A549 (cell line): Measurements from ENCODE around the gene C2CD4C. TPM values are rescaled to one million over a fixed set of nuclear protein-coding genes. Genes with fewer than 3 reads are reported as not detected.
"Not testable (repeated sequence)": the region's sequence is repeated elsewhere in the genome, so short reads cannot be mapped to it uniquely, and the experiment has no call there.

Experiments
- ATAC-seq, 2 experiments: fragments of 200-7000 bp in 1 of 2; fragments of >200 bp in 1 of 2; cut with Nextera tagmentation in 1 of 2; cut with Tn5 transposase in 1 of 2; 3 replicates each; pipeline versions ENCODE4 v1.8.0 to v1.9.1; 2018 to 2020; ENCODE audit warnings: mild to moderate bottlenecking in 1 of 2, moderate library complexity in 1 of 2
- CTCF ChIA-PET: fragments of 300-600 bp; sonication (Branson Sonifier 250); formaldehyde crosslinking; extraction: SDS; loops from one replicate; lab custom pipeline; 2021; ENCODE audit warnings: antibody characterized with exemption, inconsistent platforms; lab: Yijun Ruan, JAX
- POLR2A ChIA-PET: fragments of 350-600 bp; formaldehyde crosslinking; extraction: SDS; loops from one replicate; lab custom pipeline; 2021; ENCODE audit warnings: antibody characterized with exemption, inconsistent platforms; lab: Yijun Ruan, JAX
- DNase-seq, 2 experiments: peaks; one replicate each; pipeline versions ENCODE4 v3.0.0 to v3.0.0-alpha.2; 2011 to 2016; ENCODE audit warnings: low read depth in 1 of 2, low spot score in 1 of 2
- FAIRE-seq: peaks from 2 replicates; lab custom pipeline; 2011; peaks lifted over from hg19 to GRCh38; lab: Jason Lieb, UNC
- H3K27ac ChIP-seq, 2 experiments: fragments of >200 bp; sonication (Bioruptor Twin); formaldehyde crosslinking; 3 replicates each; pipeline ENCODE4 v1.5.1; 2016 to 2017
- H3K4me1 ChIP-seq: fragments of >200 bp; sonication (Bioruptor Twin); formaldehyde crosslinking; 3 replicates; pipeline ENCODE4 v1.6.1; 2016
- H3K4me2 ChIP-seq: fragments of >200 bp; sonication (Bioruptor Twin); formaldehyde crosslinking; 3 replicates; pipeline ENCODE4 v1.6.1; 2016
- H3K4me3 ChIP-seq: fragments of >200 bp; sonication (Bioruptor Twin); formaldehyde crosslinking; 3 replicates; pipeline ENCODE4 v1.5.1; 2016
- H3K9me3 ChIP-seq: fragments of >200 bp; sonication (Bioruptor Twin); formaldehyde crosslinking; 3 replicates; pipeline ENCODE4 v1.6.1; 2016
- BHLHE40 ChIP-seq: IDR thresholded peaks from 2 replicates; pipeline ENCODE4 v1.6.1; 2012; ENCODE audit warnings: low read depth, low read length, inconsistent platforms
- EHF ChIP-seq: fragments of 250-450 bp; sonication (Bioruptor Pico); IDR thresholded peaks from 2 replicates; pipeline ENCODE4 v1.5.0; 2020; ENCODE audit warnings: mild to moderate bottlenecking
- EHMT2 ChIP-seq: fragments of 200-600 bp; sonication (generic); IDR thresholded peaks from 2 replicates; pipeline ENCODE4 v1.6.1; 2016; ENCODE audit warnings: antibody characterized with exemption, low read depth, mild to moderate bottlenecking, moderate library complexity
- FOSB ChIP-seq: fragments of 250-450 bp; sonication (Bioruptor Pico); IDR thresholded peaks from 2 replicates; pipeline ENCODE4 v1.5.0; 2020; ENCODE audit warnings: mild to moderate bottlenecking, moderate library complexity
- FOSL2 ChIP-seq, 2 experiments: fragments of 450-650 bp in 1 of 2; fragments of >200 bp in 1 of 2; sonication (Bioruptor Twin) in 1 of 2; formaldehyde crosslinking; IDR thresholded peaks; 2 replicates each; pipeline versions ENCODE4 v1.5.0 to v1.6.1; 2016 to 2020; ENCODE audit warnings: mild to moderate bottlenecking in 1 of 2, moderate library complexity in 1 of 2
- FOXS1 ChIP-seq: fragments of 250-450 bp; sonication (Bioruptor Pico); IDR thresholded peaks from 2 replicates; pipeline ENCODE4 v1.5.0; 2020; ENCODE audit warnings: mild to moderate bottlenecking, moderate library complexity
- HOXB5 ChIP-seq: fragments of 250-450 bp; sonication (Bioruptor Pico); IDR thresholded peaks from 2 replicates; pipeline ENCODE4 v1.5.0; 2020; ENCODE audit warnings: mild to moderate bottlenecking, moderate library complexity
- PHF8 ChIP-seq: fragments of 200-600 bp; sonication (generic); IDR thresholded peaks from 2 replicates; pipeline ENCODE4 v1.6.1; 2016; ENCODE audit warnings: low read depth, mild to moderate bottlenecking, antibody characterized with exemption, moderate library complexity, borderline replicate concordance
- RAD21 ChIP-seq, 2 experiments: fragments of >200 bp in 1 of 2; sonication (Bioruptor Twin) in 1 of 2; formaldehyde crosslinking in 1 of 2; IDR thresholded peaks in 1 of 2; conservative IDR thresholded peaks in 1 of 2; 2 replicates in 1 of 2; 3 replicates in 1 of 2; pipeline ENCODE4 v1.6.1; 2012 to 2018; ENCODE audit warnings: inconsistent platforms in 1 of 2
- RNF2 ChIP-seq: fragments of 200-600 bp; sonication (generic); IDR thresholded peaks from 2 replicates; pipeline ENCODE4 v1.6.1; 2016; ENCODE audit warnings: low read depth, mild to moderate bottlenecking, antibody characterized with exemption, moderate library complexity, borderline replicate concordance
- SREBF2 ChIP-seq: fragments of 450-650 bp; IDR thresholded peaks from 2 replicates; pipeline ENCODE4 v1.6.1; 2014; ENCODE audit warnings: mild to moderate bottlenecking, moderate library complexity
- ZFP36 ChIP-seq: fragments of 450-650 bp; IDR thresholded peaks from 2 replicates; pipeline ENCODE4 v1.6.1; 2014; ENCODE audit warnings: borderline replicate concordance; ENCODE audit not compliant: partially characterized antibody
- WGBS: methylation state at CpG from one replicate; pipeline ENCODE4 v1.1.6; 2017; ENCODE audit errors: missing lambda C conversion rate; 5-methylcytosine and 5-hydroxymethylcytosine counted together
- polyA plus RNA-seq, 4 experiments: library from polyadenylated mRNA; depleted of rRNA in 3 of 4; stranded (reverse); fragments of >200 nt; fragmentation: RNase III in 1 of 4; extraction: RNeasy Plus Mini Kit Qiagen cat#74134 plus additional on column Dnase treatment in 1 of 4; gene quantifications; 2 replicates in 3 of 4; 3 replicates in 1 of 4; pipeline ENCODE4 v1.2.3, GENCODE V29; 2011 to 2017
- TF ChIP-seq, protein P1 (sequence below): fragments of >200 bp; sonication (Bioruptor Twin); formaldehyde crosslinking; IDR thresholded peaks from 2 replicates; pipeline ENCODE4 v1.6.1; 2016
- TF ChIP-seq, protein P2 (sequence below): fragments of 150-350 bp; IDR thresholded peaks from 2 replicates; pipeline ENCODE4 v1.6.1; 2014; ENCODE audit warnings: low read depth, mild to moderate bottlenecking, low read length
- TF ChIP-seq, protein P3 (sequence below): fragments of 250-450 bp; sonication (Bioruptor Pico); IDR thresholded peaks from 2 replicates; pipeline ENCODE4 v1.5.0; 2020; ENCODE audit warnings: low read depth, mild to moderate bottlenecking, moderate library complexity

The C2CD4C gene
- polyA plus RNA-seq, 2 of the 4 experiments (the other 2 are of a cell fraction): 0.21 to 0.71 TPM

DNA sequence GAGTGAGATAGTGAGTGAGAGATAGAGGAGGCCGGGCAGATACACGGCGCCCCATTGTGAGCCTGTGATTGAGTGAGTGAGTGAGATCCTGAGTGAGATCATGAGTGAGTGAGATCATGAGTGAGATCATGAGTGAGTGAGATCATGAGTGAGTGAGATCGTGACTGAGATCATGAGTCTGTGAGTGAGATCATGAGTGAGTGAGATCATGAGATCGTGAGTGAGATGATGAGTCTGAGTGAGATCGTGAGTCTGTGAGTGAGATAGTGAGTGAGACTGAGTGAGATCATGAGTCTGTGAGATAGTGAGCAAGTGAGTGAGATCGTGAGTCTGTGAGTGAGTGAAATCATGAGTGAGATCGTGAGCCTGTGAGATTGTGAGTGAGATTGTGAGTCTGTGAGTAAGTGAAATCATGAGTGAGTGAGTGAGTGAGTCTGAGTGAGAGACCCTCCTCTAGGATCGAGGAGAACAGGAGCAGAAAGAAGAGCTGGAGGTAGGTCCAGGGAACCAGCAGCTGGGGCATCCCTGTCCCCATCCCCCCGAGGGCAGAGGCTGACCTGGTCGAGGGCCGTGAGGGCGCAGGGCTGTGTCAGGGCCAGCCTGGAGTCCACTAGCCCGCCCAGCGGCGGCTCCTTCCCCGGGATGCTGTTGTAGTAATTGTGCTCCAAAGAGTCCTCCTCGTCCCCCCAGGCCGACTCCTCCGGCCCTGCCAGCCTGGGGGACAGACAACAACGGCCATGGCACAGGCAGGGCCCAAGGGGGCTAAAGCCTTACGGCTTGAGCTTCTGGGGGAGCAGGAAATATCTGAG, 25.4 kb upstream of the C2CD4C start:
- Histone ChIP-seq H3K4me1 (no peaks in the 10 kb centered on the region), H3K4me3 (no peak overlapping the region), H3K4me2 (no peak overlapping the region), H3K9me3 (0 out of 3 replicates have a peak, but pooled peaks cover 3% of the 10 kb centered on the region), H3K27ac (no peak overlapping the region)
- WGBS: 63% methylated on average over 18 of the region's 22 CpGs
- ChIA-PET CTCF (no interaction called here), POLR2A (no interaction called here)
- TF ChIP-seq HOXB5: no peak
- no peak for TF ChIP-seq ZFP36
- TF ChIP-seq FOXS1 (CRISPR knock-in tag): no peak
- TF ChIP-seq SREBF2: no peak
- no peak for TF ChIP-seq RAD21 (conservative IDR thresholded peaks at IDR 0.05 in 1 of 2, IDR thresholded peaks at IDR 0.05 in 1 of 2)
- TF ChIP-seq FOSB (CRISPR knock-in tag): no peak
- no peak for TF ChIP-seq EHF (CRISPR knock-in tag)
- ATAC-seq (no peak), FAIRE-seq (peak; percentile 28), DNase-seq (no peak)

DNA sequence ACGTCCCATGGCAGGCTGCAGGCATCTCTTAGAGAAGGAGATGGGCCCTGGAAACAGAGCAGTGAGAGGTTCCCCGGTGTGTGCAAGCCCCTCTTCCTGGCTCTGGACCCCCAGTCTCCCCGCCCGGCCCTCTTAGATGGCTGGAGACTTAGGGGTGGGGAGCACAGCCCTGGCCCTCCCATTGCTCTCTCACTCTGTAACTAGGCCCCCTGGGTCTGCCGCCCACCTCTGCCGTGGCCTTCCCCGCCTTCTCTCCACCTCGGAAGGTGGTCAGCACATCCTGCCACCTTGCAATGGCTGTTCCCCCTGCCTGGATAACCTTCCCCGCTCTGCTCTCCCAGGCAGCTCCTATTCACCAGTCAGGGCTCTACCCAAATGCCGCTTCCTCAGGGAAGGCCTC, 21.8 kb upstream of the C2CD4C start:
- ATAC-seq: no peak
- 61% methylated on average over 5 of the region's 10 CpGs for WGBS
- TF ChIP-seq FOSL2 (IDR thresholded peaks at IDR 0.05) (no peak), FOSL2 (CRISPR knock-in tag; IDR thresholded peaks at IDR 0.05) (no peak), BHLHE40 (no peak), RNF2 (no peak), EHMT2 (no peak)
- TF ChIP-seq, protein P1, sequence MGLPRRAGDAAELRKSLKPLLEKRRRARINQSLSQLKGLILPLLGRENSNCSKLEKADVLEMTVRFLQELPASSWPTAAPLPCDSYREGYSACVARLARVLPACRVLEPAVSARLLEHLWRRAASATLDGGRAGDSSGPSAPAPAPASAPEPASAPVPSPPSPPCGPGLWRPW: no peak
- TF ChIP-seq, protein P2, sequence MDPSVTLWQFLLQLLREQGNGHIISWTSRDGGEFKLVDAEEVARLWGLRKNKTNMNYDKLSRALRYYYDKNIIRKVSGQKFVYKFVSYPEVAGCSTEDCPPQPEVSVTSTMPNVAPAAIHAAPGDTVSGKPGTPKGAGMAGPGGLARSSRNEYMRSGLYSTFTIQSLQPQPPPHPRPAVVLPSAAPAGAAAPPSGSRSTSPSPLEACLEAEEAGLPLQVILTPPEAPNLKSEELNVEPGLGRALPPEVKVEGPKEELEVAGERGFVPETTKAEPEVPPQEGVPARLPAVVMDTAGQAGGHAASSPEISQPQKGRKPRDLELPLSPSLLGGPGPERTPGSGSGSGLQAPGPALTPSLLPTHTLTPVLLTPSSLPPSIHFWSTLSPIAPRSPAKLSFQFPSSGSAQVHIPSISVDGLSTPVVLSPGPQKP: no peak
- TF ChIP-seq, protein P3, sequence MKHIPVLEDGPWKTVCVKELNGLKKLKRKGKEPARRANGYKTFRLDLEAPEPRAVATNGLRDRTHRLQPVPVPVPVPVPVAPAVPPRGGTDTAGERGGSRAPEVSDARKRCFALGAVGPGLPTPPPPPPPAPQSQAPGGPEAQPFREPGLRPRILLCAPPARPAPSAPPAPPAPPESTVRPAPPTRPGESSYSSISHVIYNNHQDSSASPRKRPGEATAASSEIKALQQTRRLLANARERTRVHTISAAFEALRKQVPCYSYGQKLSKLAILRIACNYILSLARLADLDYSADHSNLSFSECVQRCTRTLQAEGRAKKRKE: no peak

DNA sequence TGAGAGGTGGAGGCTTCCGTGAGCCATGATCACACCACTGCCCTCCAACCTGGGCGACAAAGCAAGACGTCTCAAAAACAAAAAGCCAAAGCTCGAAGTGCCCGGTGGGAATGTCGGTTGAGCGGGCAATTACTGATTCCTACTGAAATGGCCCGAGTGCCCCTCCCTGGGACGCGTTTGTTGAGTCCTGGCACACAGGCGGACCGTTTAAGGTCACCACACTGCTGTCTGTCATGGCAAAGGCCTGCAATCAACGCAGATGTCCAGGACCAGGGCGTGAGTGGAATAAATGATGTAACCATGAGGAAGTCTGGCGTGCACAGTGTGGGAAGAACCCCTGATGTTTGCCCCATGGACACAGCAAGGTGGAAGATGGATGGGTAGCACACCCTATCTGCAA, 19.2 kb upstream of the C2CD4C start:
- no peak for TF ChIP-seq FOXS1 (CRISPR knock-in tag)
- TF ChIP-seq EHF (CRISPR knock-in tag): no peak
- TF ChIP-seq PHF8: no peak
- POLR2A ChIA-PET: no interaction called here
- CTCF ChIA-PET: no interaction called here
- no peak for FAIRE-seq
- H3K4me3 ChIP-seq: no peak overlapping the region
- WGBS: 72% methylated on average over 15 of the region's 15 CpGs
- H3K4me1 ChIP-seq: no peaks in the 10 kb centered on the region
- no peak for DNase-seq
- H3K4me2 ChIP-seq: no peak overlapping the region
- no peak for ATAC-seq
- no peak overlapping the region for H3K27ac ChIP-seq
- H3K9me3 ChIP-seq: no peaks in the 10 kb centered on the region

More for the DNA sequence above, 21.8 kb upstream of the C2CD4C start:
- Histone ChIP-seq H3K4me3 (no peak overlapping the region), H3K4me2 (no peak overlapping the region), H3K4me1 (no peaks in the 10 kb centered on the region), H3K27ac (no peak overlapping the region), H3K9me3 (0 out of 3 replicates have a peak, but pooled peaks cover 3% of the 10 kb centered on the region)
- DNase-seq (no peak), FAIRE-seq (no peak)
- CTCF ChIA-PET: no interaction called here
- POLR2A ChIA-PET: no interaction called here

DNA sequence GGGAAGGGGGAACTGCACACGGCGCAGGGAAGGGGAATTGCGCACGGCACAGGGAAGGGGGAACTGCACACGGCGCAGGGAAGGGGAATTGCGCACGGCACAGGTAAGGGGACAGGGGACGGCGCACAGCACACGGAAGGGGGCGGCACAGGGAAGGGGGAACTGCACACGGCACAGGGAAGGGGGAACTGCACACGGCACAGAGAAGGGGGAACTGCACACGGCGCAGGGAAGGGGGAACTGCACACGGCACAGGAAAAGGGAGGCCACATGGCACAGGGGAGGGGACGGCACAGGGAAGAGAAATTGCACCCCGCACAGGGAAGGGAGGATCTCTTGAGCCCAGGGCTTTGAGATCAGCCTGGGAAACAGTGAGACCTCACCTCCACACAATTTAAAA, 18.7 kb upstream of the C2CD4C start:
- CTCF ChIA-PET, H3K27ac ChIP-seq, POLR2A ChIA-PET, FAIRE-seq, DNase-seq, ATAC-seq, H3K9me3 ChIP-seq, H3K4me2 ChIP-seq, H3K4me3 ChIP-seq, H3K4me1 ChIP-seq: not testable (repeated sequence)
- 33% methylated on average over 4 of the region's 19 CpGs for WGBS
